Measurements from ENCODE around the gene COL4A3.

DNA sequence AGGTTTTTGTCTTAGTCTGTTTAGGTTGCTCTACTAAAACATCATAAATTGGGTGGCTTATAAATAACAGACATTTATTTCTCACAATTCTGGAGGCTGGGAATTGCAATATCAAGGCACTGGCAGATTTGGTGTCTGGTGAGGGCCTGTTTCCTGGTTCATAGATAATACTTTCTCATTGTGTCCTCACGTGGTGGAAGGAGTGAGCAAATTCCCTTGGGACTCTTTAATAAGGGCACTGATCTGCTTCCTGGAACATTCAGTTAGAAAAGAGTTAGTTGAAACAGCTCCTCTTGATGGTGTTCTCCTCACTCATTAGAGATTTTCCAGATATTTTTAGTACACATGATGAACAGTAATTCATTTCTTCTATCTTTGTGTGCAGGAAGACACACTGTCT, 22.3 kb downstream of the COL4A3 start:
- no peak for TF ChIP-seq POLR2A (IDR thresholded peaks at IDR 0.05)
- TF ChIP-seq, protein P1, sequence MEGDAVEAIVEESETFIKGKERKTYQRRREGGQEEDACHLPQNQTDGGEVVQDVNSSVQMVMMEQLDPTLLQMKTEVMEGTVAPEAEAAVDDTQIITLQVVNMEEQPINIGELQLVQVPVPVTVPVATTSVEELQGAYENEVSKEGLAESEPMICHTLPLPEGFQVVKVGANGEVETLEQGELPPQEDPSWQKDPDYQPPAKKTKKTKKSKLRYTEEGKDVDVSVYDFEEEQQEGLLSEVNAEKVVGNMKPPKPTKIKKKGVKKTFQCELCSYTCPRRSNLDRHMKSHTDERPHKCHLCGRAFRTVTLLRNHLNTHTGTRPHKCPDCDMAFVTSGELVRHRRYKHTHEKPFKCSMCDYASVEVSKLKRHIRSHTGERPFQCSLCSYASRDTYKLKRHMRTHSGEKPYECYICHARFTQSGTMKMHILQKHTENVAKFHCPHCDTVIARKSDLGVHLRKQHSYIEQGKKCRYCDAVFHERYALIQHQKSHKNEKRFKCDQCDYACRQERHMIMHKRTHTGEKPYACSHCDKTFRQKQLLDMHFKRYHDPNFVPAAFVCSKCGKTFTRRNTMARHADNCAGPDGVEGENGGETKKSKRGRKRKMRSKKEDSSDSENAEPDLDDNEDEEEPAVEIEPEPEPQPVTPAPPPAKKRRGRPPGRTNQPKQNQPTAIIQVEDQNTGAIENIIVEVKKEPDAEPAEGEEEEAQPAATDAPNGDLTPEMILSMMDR (IDR thresholded peaks at IDR 0.05): no peak
